Frontal cortex (tissue), 4 donors: Measurements from ENCODE around the gene MUC2. TPM values are rescaled to one million over a fixed set of nuclear protein-coding genes. Genes with fewer than 3 reads are reported as not detected.

ENCODE experiments used
- DNase-seq, 2 donors: peaks; one replicate each; pipeline ENCODE4 v3.0.0; 2012; ENCODE audit warnings: low spot score in 2 of 2
- FAIRE-seq: peaks from 2 replicates; lab custom pipeline; 2012; peaks lifted over from hg19 to GRCh38; lab: Jason Lieb, UNC
- total RNA-seq: library from RNA; depleted of rRNA; stranded (reverse); fragments of >200 nt; gene quantifications from one replicate; pipeline ENCODE4 v1.2.3, GENCODE V29; 2014
- donor health status: control.
- donor health status: control.
- donor health status: control.

The MUC2 gene
- total RNA-seq, 1 donor from 2014 or later, result not detected

- DNase-seq (no peak), FAIRE-seq (no peak)
Observed at GRCh38 chr11:1049431-1049891, 25.2 kb upstream of the MUC2 start.

- DNase-seq (no peak), FAIRE-seq (no peak)
Observed at GRCh38 chr11:1049911-1050580, 24.6 kb upstream of the MUC2 start.

- no peak for FAIRE-seq
- peak; percentile 81 to 92 for DNase-seq
Observed at GRCh38 chr11:1050581-1051355, 23.9 kb upstream of the MUC2 start.

GRCh38 chr11:1051356-1052132 lies 23.1 kb upstream of the MUC2 start:
- FAIRE-seq (no peak), DNase-seq (no peak)

GRCh38 chr11:1052133-1053011 lies 22.3 kb upstream of the MUC2 start:
- DNase-seq (no peak), FAIRE-seq (no peak)

- DNase-seq, result no peak
- no peak for FAIRE-seq
Observed at GRCh38 chr11:1053121-1053901, 21.4 kb upstream of the MUC2 start.

- FAIRE-seq (no peak), DNase-seq (no peak)
Observed at GRCh38 chr11:1054143-1055108, 20.2 kb upstream of the MUC2 start.

- FAIRE-seq (no peak), DNase-seq (no peak)
Observed at GRCh38 chr11:1055109-1055703, 19.5 kb upstream of the MUC2 start.

GRCh38 chr11:1055990-1056771 lies 18.5 kb upstream of the MUC2 start:
- DNase-seq, result no peak
- FAIRE-seq, result no peak

- DNase-seq, result no peak
- FAIRE-seq, result no peak
Observed at GRCh38 chr11:1057806-1058205, 16.9 kb upstream of the MUC2 start.

GRCh38 chr11:1059759-1060158 lies 14.9 kb upstream of the MUC2 start:
- no peak for DNase-seq
- no peak for FAIRE-seq

- FAIRE-seq (no peak), DNase-seq (no peak)
Observed at GRCh38 chr11:1060410-1060809, 14.3 kb upstream of the MUC2 start.

GRCh38 chr11:1060852-1061616 lies 13.6 kb upstream of the MUC2 start:
- DNase-seq (no peak), FAIRE-seq (no peak)

GRCh38 chr11:1062075-1062820 lies 12.4 kb upstream of the MUC2 start:
- FAIRE-seq (no peak), DNase-seq (no peak)

GRCh38 chr11:1064167-1064566 lies 10.5 kb upstream of the MUC2 start:
- no peak for DNase-seq

More at GRCh38 chr11:1064167-1064566, 10.5 kb upstream of the MUC2 start:
- no peak for FAIRE-seq
